Measurements from ENCODE around the gene SLC35C1.
"Not testable (repeated sequence)": the region's sequence is repeated elsewhere in the genome, so short reads cannot be mapped to it uniquely, and the experiment has no call there.

Gene SLC35C1

GRCh38 chr11:45791524-45791923 lies 13.4 kb upstream of the SLC35C1 start:
- no peak for DNase-seq

- peak; percentile 83 for DNase-seq
These were observed 10.8 kb upstream of the SLC35C1 start for GRCh38 chr11:45794169-45794568.

GRCh38 chr11:45795379-45795778 lies 9.6 kb upstream of the SLC35C1 start:
- DNase-seq = no peak

- DNase-seq = no peak
These were observed 8.5 kb upstream of the SLC35C1 start for GRCh38 chr11:45796461-45796861.

GRCh38 chr11:45798793-45799441 lies 6.0 kb upstream of the SLC35C1 start:
- DNase-seq = peak; percentile 61

GRCh38 chr11:45799562-45799961 lies 5.4 kb upstream of the SLC35C1 start:
- no peak for DNase-seq

GRCh38 chr11:45800261-45800660 lies 4.7 kb upstream of the SLC35C1 start:
- DNase-seq = no peak

- peak; percentile 28 for DNase-seq
These were observed 3.1 kb upstream of the SLC35C1 start for GRCh38 chr11:45801723-45802315.

GRCh38 chr11:45802531-45803317 lies 2.2 kb upstream of the SLC35C1 start:
- DNase-seq = no peak

GRCh38 chr11:45803971-45804760 lies 783 bp upstream of the SLC35C1 start:
- DNase-seq = peak; percentile 82

GRCh38 chr11:45805305-45806071 lies 539 bp downstream of the SLC35C1 start:
- peak; percentile 76 for DNase-seq

- no peak for DNase-seq
These were observed 1.4 kb downstream of the SLC35C1 start for GRCh38 chr11:45806072-45806933.

GRCh38 chr11:45806937-45807791 lies 2.2 kb downstream of the SLC35C1 start:
- no peak for DNase-seq

- DNase-seq = no peak
These were observed 2.9 kb downstream of the SLC35C1 start for GRCh38 chr11:45807792-45808238.

GRCh38 chr11:45808427-45808826 lies 3.5 kb downstream of the SLC35C1 start:
- DNase-seq = not testable (repeated sequence)

- DNase-seq = no peak
These were observed 4.8 kb downstream of the SLC35C1 start for GRCh38 chr11:45809456-45810395.

- no peak for DNase-seq
These were observed 5.6 kb downstream of the SLC35C1 start for GRCh38 chr11:45810431-45811108.

GRCh38 chr11:45811109-45811435 lies 6.1 kb downstream of the SLC35C1 start:
- no peak for DNase-seq
